HCT116 (cell line): Measurements from ENCODE around the gene CYB5D1.

Experiments used
- ATF3 ChIP-seq: IDR thresholded peaks from 2 replicates; pipeline ENCODE4 v1.6.1; 2012
- CTCF ChIP-seq, 3 experiments: fragments of 200-600 bp in 1 of 3; sonication (generic) in 1 of 3; IDR thresholded peaks in 2 of 3; conservative IDR thresholded peaks in 1 of 3; 2 replicates each; pipeline ENCODE4 v1.5.1; 2012 to 2017; ENCODE audit warnings: low read depth in 2 of 3, low read length in 2 of 3, antibody characterized with exemption in 1 of 3, borderline replicate concordance in 1 of 3, control low read depth in 1 of 3, mild to moderate bottlenecking in 1 of 3, mixed read lengths in 1 of 3, mixed run types in 1 of 3, moderate library complexity in 1 of 3; ENCODE audit not compliant: insufficient read depth in 1 of 3
- POLR2A ChIP-seq: IDR thresholded peaks from 2 replicates; pipeline ENCODE4 v1.7.0; 2011; ENCODE audit warnings: borderline replicate concordance; ENCODE audit not compliant: insufficient read depth, insufficient read length; ENCODE audit errors: extremely low read depth
- TF ChIP-seq, protein P1 (sequence below): IDR thresholded peaks from 2 replicates; pipeline ENCODE4 v1.6.1; 2011; ENCODE audit warnings: mild to moderate bottlenecking, low read length, moderate library complexity; ENCODE audit not compliant: insufficient replicate concordance; ENCODE audit errors: extremely low read depth

- TF ChIP-seq CTCF (IDR thresholded peaks at IDR 0.05 in 2 of 3, conservative IDR thresholded peaks at IDR 0.05 in 1 of 3; ENCODE audit: borderline replicate concordance in 1 of 3, insufficient read depth in 1 of 3, low read depth in 2 of 3, low read length in 2 of 3) (no peak), ATF3 (no peak), POLR2A (peak; percentile 59)
- TF ChIP-seq, protein P1, sequence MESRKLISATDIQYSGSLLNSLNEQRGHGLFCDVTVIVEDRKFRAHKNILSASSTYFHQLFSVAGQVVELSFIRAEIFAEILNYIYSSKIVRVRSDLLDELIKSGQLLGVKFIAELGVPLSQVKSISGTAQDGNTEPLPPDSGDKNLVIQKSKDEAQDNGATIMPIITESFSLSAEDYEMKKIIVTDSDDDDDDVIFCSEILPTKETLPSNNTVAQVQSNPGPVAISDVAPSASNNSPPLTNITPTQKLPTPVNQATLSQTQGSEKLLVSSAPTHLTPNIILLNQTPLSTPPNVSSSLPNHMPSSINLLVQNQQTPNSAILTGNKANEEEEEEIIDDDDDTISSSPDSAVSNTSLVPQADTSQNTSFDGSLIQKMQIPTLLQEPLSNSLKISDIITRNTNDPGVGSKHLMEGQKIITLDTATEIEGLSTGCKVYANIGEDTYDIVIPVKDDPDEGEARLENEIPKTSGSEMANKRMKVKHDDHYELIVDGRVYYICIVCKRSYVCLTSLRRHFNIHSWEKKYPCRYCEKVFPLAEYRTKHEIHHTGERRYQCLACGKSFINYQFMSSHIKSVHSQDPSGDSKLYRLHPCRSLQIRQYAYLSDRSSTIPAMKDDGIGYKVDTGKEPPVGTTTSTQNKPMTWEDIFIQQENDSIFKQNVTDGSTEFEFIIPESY: no peak
Measured at GRCh38 chr17:7887482-7888183, 29.8 kb downstream of the CYB5D1 start.
